ENCODE results near the gene MAST3. TPM values are rescaled to one million over a fixed set of nuclear protein-coding genes. Genes with fewer than 3 reads are reported as not detected.

Gene MAST3
- total and polyA plus RNA-seq, 2 of the 13 experiments (the other 11 are each of a cell fraction or from before 2014, with no cell fraction given): 4.1 to 4.6 TPM

DNA sequence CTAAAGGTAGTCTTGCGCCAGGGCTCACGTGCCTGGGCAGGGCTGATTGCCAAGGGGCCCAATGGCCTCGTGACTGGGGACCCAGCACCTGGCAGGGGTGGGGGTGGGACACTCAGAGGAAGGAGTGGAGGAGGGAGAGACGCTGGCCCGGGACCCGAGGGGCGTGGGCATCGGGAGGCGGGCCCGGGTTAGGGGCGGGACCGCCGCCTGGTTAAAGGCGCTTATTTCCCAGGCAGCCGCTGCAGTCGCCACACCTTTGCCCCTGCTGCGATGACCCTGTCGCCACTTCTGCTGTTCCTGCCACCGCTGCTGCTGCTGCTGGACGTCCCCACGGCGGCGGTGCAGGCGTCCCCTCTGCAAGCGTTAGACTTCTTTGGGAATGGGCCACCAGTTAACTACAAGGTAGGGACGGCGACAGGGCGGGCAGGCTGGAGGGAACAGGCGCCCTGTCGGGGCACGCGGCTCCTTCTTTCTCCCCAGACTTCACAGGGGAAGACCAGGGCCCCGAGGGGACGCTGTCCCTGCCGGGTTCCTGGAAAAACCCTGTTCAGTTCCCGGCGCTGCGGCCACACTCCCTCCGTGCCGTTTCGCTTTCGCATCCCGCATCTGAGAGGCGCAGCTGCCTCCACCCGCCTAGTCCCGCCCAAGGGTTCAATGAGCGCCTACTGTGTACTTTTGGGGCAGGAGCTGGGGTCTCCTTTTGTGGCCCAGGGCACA is 76.2 kb downstream of the MAST3 start, which contains the start of gene IFI30 (continued):
- TF ChIP-seq, protein P1, sequence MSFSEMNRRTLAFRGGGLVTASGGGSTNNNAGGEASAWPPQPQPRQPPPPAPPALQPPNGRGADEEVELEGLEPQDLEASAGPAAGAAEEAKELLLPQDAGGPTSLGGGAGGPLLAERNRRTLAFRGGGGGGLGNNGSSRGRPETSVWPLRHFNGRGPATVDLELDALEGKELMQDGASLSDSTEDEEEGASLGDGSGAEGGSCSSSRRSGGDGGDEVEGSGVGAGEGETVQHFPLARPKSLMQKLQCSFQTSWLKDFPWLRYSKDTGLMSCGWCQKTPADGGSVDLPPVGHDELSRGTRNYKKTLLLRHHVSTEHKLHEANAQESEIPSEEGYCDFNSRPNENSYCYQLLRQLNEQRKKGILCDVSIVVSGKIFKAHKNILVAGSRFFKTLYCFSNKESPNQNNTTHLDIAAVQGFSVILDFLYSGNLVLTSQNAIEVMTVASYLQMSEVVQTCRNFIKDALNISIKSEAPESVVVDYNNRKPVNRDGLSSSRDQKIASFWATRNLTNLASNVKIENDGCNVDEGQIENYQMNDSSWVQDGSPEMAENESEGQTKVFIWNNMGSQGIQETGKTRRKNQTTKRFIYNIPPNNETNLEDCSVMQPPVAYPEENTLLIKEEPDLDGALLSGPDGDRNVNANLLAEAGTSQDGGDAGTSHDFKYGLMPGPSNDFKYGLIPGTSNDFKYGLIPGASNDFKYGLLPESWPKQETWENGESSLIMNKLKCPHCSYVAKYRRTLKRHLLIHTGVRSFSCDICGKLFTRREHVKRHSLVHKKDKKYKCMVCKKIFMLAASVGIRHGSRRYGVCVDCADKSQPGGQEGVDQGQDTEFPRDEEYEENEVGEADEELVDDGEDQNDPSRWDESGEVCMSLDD (CRISPR knock-in tag; IDR thresholded peaks at IDR 0.05; ENCODE audit: borderline replicate concordance): 0 out of 2 replicates have a peak, but pooled peaks have one; percentile 43
- TF ChIP-seq ZNF788 (CRISPR knock-in tag; IDR thresholded peaks at IDR 0.05; ENCODE audit: borderline replicate concordance) (peak; percentile 39; the same call in 1 of the 2 replicates), BCL3 (CRISPR knock-in tag; IDR thresholded peaks at IDR 0.05) (no peak), ZNF451 (CRISPR knock-in tag; IDR thresholded peaks at IDR 0.05) (no peak), NFYC (CRISPR knock-in tag; IDR thresholded peaks at IDR 0.05) (no peak), HOXD1 (CRISPR knock-in tag; IDR thresholded peaks at IDR 0.05) (peak; percentile 67), HNF1A (IDR thresholded peaks at IDR 0.05; ENCODE audit: low read depth) (no peak), HNF1A (CRISPR knock-in tag; IDR thresholded peaks at IDR 0.05; ENCODE audit: borderline replicate concordance) (peak; percentile 49; the same call in 1 of the 2 replicates), ZNF230 (CRISPR knock-in tag; IDR thresholded peaks at IDR 0.05) (0 out of 2 replicates have a peak, but pooled peaks have one; percentile 88), ZSCAN21 (CRISPR knock-in tag; IDR thresholded peaks at IDR 0.05; ENCODE audit: borderline replicate concordance) (no peak), NFATC3 (CRISPR knock-in tag; IDR thresholded peaks at IDR 0.05) (0 out of 2 replicates have a peak, but pooled peaks have one; percentile 32)
- TF ChIP-seq, protein P2, sequence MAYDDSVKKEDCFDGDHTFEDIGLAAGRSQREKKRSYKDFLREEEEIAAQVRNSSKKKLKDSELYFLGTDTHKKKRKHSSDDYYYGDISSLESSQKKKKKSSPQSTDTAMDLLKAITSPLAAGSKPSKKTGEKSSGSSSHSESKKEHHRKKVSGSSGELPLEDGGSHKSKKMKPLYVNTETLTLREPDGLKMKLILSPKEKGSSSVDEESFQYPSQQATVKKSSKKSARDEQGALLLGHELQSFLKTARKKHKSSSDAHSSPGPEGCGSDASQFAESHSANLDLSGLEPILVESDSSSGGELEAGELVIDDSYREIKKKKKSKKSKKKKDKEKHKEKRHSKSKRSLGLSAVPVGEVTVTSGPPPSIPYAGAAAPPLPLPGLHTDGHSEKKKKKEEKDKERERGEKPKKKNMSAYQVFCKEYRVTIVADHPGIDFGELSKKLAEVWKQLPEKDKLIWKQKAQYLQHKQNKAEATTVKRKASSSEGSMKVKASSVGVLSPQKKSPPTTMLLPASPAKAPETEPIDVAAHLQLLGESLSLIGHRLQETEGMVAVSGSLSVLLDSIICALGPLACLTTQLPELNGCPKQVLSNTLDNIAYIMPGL (CRISPR knock-in tag; IDR thresholded peaks at IDR 0.05; ENCODE audit: borderline replicate concordance in 1 of 2, low read depth in 1 of 2): peak; percentile 37 to 68; a peak in 2 of 4 replicates
- TF ChIP-seq, protein P3, sequence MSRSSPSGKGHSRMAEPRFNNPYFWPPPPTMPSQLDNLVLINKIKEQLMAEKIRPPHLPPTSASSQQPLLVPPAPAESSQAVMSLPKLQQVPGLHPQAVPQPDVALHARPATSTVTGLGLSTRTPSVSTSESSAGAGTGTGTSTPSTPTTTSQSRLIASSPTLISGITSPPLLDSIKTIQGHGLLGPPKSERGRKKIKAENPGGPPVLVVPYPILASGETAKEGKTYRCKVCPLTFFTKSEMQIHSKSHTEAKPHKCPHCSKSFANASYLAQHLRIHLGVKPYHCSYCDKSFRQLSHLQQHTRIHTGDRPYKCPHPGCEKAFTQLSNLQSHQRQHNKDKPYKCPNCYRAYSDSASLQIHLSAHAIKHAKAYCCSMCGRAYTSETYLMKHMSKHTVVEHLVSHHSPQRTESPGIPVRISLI (CRISPR knock-in tag; IDR thresholded peaks at IDR 0.05; ENCODE audit: borderline replicate concordance): 0 out of 2 replicates have a peak, but pooled peaks have one; percentile 42
- TF ChIP-seq, protein P4, sequence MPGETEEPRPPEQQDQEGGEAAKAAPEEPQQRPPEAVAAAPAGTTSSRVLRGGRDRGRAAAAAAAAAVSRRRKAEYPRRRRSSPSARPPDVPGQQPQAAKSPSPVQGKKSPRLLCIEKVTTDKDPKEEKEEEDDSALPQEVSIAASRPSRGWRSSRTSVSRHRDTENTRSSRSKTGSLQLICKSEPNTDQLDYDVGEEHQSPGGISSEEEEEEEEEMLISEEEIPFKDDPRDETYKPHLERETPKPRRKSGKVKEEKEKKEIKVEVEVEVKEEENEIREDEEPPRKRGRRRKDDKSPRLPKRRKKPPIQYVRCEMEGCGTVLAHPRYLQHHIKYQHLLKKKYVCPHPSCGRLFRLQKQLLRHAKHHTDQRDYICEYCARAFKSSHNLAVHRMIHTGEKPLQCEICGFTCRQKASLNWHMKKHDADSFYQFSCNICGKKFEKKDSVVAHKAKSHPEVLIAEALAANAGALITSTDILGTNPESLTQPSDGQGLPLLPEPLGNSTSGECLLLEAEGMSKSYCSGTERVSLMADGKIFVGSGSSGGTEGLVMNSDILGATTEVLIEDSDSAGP (CRISPR knock-in tag; IDR thresholded peaks at IDR 0.05; ENCODE audit: borderline replicate concordance): peak; percentile 73

All from HepG2 (cell line).